ENCODE results near the gene CITED2.

GRCh38 chr6:139371421-139372203, 2.8 kb downstream of the CITED2 start:
- TF ChIP-seq, protein P1, sequence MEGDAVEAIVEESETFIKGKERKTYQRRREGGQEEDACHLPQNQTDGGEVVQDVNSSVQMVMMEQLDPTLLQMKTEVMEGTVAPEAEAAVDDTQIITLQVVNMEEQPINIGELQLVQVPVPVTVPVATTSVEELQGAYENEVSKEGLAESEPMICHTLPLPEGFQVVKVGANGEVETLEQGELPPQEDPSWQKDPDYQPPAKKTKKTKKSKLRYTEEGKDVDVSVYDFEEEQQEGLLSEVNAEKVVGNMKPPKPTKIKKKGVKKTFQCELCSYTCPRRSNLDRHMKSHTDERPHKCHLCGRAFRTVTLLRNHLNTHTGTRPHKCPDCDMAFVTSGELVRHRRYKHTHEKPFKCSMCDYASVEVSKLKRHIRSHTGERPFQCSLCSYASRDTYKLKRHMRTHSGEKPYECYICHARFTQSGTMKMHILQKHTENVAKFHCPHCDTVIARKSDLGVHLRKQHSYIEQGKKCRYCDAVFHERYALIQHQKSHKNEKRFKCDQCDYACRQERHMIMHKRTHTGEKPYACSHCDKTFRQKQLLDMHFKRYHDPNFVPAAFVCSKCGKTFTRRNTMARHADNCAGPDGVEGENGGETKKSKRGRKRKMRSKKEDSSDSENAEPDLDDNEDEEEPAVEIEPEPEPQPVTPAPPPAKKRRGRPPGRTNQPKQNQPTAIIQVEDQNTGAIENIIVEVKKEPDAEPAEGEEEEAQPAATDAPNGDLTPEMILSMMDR (IDR thresholded peaks at IDR 0.05 in 4 of 5, conservative IDR thresholded peaks at IDR 0.05 in 1 of 5) = no peak
- no peak for TF ChIP-seq POLR2A (IDR thresholded peaks at IDR 0.05)
